H7 (cell line): Measurements from ENCODE around the gene PCIF1. TPM values are rescaled to one million over a fixed set of nuclear protein-coding genes. Genes with fewer than 3 reads are reported as not detected.
A peak's percentile ranks its signal among the peaks of the same experiment; 100 is the strongest.

ENCODE experiments used
- DNase-seq: peaks from one replicate; pipeline ENCODE4 v3.0.0; 2012
- H3K27me3 ChIP-seq: 2 replicates; pipeline ENCODE4 v1.6.0; 2011; ENCODE audit warnings: mild to moderate bottlenecking, low read length; ENCODE audit not compliant: control insufficient read depth, insufficient read depth
- H3K36me3 ChIP-seq: replicated peaks from 2 replicates; pipeline ENCODE4 v1.5.1; 2011; ENCODE audit warnings: low read length; ENCODE audit not compliant: control insufficient read depth, insufficient read depth
- H3K4me3 ChIP-seq: 2 replicates; pipeline ENCODE4 v1.5.1; 2011; ENCODE audit warnings: low read depth, mild to moderate bottlenecking, control low read depth, low read length, moderate library complexity; ENCODE audit not compliant: insufficient read depth
- total RNA-seq: library from RNA; depleted of rRNA; stranded (reverse); fragments of >200 nt; shearing (Covaris generic); gene quantifications from 2 replicates; pipeline ENCODE4 v1.2.3, GENCODE V29; 2014; rRNA removed

The PCIF1 gene
- 22.8 and 28.4 TPM in 2 replicates for total RNA-seq

GRCh38 chr20:45934586-45935415, at the start of gene PCIF1:
PCIF1 (plus strand) TSS chr20:45934683; CDS start chr20:45939000, 4,317 bp downstream.
- Histone ChIP-seq H3K27me3 (no peaks in the 10 kb centered on the region), H3K36me3 (peaks cover 17% of the 10 kb centered on the region)

GRCh38 chr20:45886590-45887345, 47.7 kb upstream of the PCIF1 start:
- Histone ChIP-seq H3K27me3 (no peaks in the 10 kb centered on the region; the same call in 1 of the 2 replicates), H3K36me3 (peaks cover 16% of the 10 kb centered on the region)
- DNase-seq: no peak

More at GRCh38 chr20:45934586-45935415, at the start of gene PCIF1:
- DNase-seq: peak; percentile 100
- peak within 1 kb of the TSS; percentile 100 for H3K4me3 ChIP-seq

GRCh38 chr20:45887346-45887715, 47.2 kb upstream of the PCIF1 start, which contains the start of gene SPATA25:
SPATA25 (minus strand) TSS chr20:45887622; CDS start chr20:45887590, 32 bp downstream.
- peaks cover 15% of the 10 kb centered on the region for H3K36me3 ChIP-seq
- H3K27me3 ChIP-seq: no peaks in the 10 kb centered on the region; the same call in 1 of the 2 replicates
- no peak for DNase-seq
- H3K4me3 ChIP-seq: no peak within 1 kb of the TSS

More at GRCh38 chr20:45886590-45887345, 47.7 kb upstream of the PCIF1 start:
- no peak overlapping the region for H3K4me3 ChIP-seq

GRCh38 chr20:45888681-45889080, 45.8 kb upstream of the PCIF1 start:
- peaks cover 7% of the 10 kb centered on the region for H3K36me3 ChIP-seq
- no peak for DNase-seq
- no peaks in the 10 kb centered on the region; the same call in 1 of the 2 replicates for H3K27me3 ChIP-seq
- no peak overlapping the region for H3K4me3 ChIP-seq

GRCh38 chr20:45890077-45890984, 44.2 kb upstream of the PCIF1 start:
- Histone ChIP-seq H3K4me3 (peak overlapping the region; percentile 85), H3K36me3 (peaks cover 5% of the 10 kb centered on the region), H3K27me3 (no peaks in the 10 kb centered on the region; the same call in 1 of the 2 replicates)
- DNase-seq: peak; percentile 93

- peak; percentile 99 for DNase-seq
- H3K27me3 ChIP-seq: no peaks in the 10 kb centered on the region; the same call in 1 of the 2 replicates
- peaks cover 5% of the 10 kb centered on the region for H3K36me3 ChIP-seq
- H3K4me3 ChIP-seq: peak within 1 kb of the TSS; percentile 85
Measured at GRCh38 chr20:45890985-45891983, 43.2 kb upstream of the PCIF1 start, which contains the start of the genes CTSA and NEURL2. CTSA (plus strand) TSS chr20:45891335; CDS start chr20:45891569, 234 bp downstream. NEURL2 (minus strand) TSS chr20:45891208; CDS start chr20:45890991, 217 bp downstream.

GRCh38 chr20:45892049-45892825, 42.2 kb upstream of the PCIF1 start:
- Histone ChIP-seq H3K36me3 (peaks cover 9% of the 10 kb centered on the region), H3K27me3 (no peaks in the 10 kb centered on the region; the same call in 1 of the 2 replicates), H3K4me3 (peak overlapping the region; percentile 85; the same call in 1 of the 2 replicates)
- peak; percentile 70 for DNase-seq

GRCh38 chr20:45892828-45893500, 41.5 kb upstream of the PCIF1 start:
- H3K27me3 ChIP-seq: no peaks in the 10 kb centered on the region; the same call in 1 of the 2 replicates
- no peak overlapping the region for H3K4me3 ChIP-seq
- H3K36me3 ChIP-seq: peaks cover 11% of the 10 kb centered on the region
- DNase-seq: no peak

GRCh38 chr20:45893831-45894230, 40.7 kb upstream of the PCIF1 start:
- no peak overlapping the region for H3K4me3 ChIP-seq
- no peak for DNase-seq
- H3K36me3 ChIP-seq: peaks cover 16% of the 10 kb centered on the region
- H3K27me3 ChIP-seq: no peaks in the 10 kb centered on the region; the same call in 1 of the 2 replicates

- peaks cover 21% of the 10 kb centered on the region for H3K36me3 ChIP-seq
- no peak for DNase-seq
- no peak overlapping the region for H3K4me3 ChIP-seq
- H3K27me3 ChIP-seq: no peaks in the 10 kb centered on the region; the same call in 1 of the 2 replicates
Measured at GRCh38 chr20:45894797-45895196, 39.7 kb upstream of the PCIF1 start.

- Histone ChIP-seq H3K27me3 (no peaks in the 10 kb centered on the region), H3K36me3 (peaks cover 30% of the 10 kb centered on the region), H3K4me3 (no peak overlapping the region)
- DNase-seq: no peak
Measured at GRCh38 chr20:45896641-45897161, 37.8 kb upstream of the PCIF1 start.
